ENCODE measurements around the gene UGT1A3.
"Not testable (repeated sequence)": the region's sequence is repeated elsewhere in the genome, so short reads cannot be mapped to it uniquely, and the experiment has no call there.

UGT1A3 gene

DNA sequence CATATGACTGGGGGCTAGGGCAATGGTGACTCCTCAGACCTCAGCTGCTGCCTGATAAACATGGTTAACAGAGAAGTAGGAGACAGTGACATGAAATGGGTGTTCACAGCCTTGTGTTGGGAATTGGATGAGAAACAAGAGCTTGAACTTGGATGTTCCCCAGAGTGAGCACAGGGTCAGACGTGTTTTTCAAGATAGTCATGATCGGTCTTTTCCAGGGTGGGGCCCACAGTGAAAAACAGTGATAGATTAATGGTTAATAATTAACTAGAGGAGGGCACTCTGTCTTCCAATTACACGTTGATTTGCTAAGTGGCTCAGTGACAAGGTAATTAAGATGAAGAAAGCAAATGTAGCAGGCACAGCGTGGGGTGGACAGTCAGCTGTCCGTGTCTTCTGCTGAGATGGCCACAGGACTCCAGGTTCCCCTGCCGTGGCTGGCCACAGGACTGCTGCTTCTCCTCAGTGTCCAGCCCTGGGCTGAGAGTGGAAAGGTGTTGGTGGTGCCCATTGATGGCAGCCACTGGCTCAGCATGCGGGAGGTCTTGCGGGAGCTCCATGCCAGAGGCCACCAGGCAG is at the start of gene UGT1A3:
UGT1A3 (plus strand) TSS at position 320 of the 579 bp plus-strand sequence; CDS start at position 405, 85 bp downstream.
- DNase-seq (ENCODE audit: low spot score), result no peak

DNA sequence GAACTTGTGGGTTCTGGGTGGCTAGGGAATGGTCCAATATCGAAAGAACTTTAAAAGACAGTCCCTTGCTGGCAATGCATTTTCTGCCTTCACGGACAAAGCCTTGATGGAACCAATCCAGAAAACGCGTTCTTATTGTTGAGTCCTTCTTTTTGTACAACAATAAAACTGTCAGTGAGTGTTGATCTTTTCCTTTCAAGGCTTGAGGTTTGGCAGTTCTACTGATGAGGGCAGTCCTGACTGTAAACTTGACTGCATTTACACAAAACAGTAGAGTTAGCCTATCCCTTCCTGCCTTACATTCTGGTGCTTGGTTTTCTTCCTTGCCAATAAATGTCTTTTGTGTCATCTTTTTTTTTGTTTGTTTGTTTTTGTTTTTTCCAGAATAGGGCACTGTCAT is 49.6 kb upstream of the UGT1A3 start:
- DNase-seq (ENCODE audit: low spot score), result no peak

DNA sequence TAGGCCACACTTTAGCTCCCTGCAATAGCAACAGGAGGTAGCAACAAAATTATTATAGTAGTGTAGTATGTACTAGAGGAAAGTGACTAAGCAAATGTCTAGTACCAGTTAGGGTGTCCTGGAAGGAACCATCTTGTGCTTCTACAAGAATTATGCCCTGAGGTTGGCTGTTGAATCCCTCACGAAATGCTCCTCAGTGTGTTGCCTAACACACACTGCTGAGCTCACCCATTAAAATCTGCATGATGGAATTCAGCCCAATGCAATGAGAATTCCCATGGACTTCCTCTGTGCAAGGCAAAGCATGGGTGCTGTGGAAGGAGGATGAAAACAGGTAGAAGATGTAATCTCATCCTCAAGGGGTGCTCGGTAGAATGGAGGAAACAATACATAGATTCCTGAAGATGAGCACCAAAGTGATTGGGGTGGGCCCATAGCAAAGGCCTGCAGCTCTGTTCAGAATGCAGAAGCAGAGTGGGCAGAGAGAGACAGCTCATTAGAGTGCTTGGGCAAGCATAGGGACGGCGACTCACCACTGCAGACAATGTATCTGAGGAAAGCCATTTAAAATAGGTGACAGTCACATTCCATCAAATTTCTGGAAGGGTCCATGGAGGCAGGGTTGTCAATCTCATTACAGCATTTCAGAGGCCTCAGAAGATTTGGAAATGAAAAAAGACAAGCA is 48.3 kb upstream of the UGT1A3 start:
- DNase-seq (ENCODE audit: low spot score), result no peak

DNA sequence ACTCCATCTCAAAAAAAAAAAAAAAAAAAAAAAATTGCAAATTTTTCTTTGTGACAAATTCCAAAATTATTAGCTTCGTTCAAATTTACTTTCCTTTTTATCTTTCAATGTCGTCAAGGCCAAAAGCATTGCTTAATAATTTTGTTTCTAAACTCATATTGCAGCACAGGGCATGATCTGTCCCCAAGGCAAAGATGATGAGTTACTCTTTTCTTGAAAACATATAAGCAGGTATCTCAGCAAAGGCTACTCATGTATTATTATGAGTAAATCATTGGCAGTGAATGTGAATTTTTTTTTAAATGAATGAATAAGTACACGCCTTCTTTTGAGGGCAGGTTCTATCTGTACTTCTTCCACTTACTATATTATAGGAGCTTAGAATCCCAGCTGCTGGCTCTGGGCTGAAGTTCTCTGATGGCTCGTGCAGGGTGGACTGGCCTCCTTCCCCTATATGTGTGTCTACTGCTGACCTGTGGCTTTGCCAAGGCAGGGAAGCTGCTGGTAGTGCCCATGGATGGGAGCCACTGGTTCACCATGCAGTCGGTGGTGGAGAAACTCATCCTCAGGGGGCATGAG is 47.2 kb upstream of the UGT1A3 start, which contains the start of gene UGT1A7:
UGT1A7 (plus strand) TSS at position 381 of the 579 bp plus-strand sequence; CDS start at position 418, 37 bp downstream.
- DNase-seq (ENCODE audit: low spot score), result no peak

DNA sequence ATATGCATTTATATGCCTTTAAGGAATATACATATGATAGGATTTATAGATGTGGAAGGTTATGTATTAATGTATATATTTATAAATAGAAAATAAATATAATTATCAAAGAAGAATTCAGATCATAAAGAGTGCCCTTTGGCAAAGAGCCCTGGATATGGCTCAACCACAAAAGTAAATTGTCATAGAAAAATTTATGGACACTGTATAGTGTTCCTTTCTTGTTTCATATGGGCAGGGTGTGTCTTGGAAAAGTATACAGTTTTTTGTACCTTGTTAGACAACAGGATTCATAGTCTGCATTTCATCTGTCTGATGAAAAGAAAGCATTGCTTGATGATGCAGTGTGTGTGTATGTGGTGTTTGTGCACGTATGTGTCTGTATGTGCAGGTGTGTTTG is 44.2 kb upstream of the UGT1A3 start:
- no peak for DNase-seq (ENCODE audit: low spot score)

DNA sequence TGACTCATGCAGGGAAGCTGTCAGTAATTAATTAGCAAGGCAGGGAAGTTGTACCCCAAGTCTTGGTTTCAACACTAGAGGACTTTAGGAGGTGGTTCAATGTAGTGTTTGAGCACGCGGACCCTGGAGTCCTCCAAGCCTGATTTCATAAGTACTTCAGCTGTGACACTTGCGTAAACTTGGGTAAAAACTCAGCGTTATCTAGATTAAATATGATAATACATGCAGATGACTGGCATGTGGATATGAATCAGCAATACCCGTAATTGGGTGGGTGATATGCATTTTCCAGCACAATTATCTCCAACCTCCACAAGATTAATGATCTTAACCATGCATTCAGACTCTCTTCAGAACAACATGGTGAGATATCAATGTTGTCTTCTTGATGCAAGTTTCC is 41.9 kb upstream of the UGT1A3 start:
- no peak for DNase-seq (ENCODE audit: low spot score)

DNA sequence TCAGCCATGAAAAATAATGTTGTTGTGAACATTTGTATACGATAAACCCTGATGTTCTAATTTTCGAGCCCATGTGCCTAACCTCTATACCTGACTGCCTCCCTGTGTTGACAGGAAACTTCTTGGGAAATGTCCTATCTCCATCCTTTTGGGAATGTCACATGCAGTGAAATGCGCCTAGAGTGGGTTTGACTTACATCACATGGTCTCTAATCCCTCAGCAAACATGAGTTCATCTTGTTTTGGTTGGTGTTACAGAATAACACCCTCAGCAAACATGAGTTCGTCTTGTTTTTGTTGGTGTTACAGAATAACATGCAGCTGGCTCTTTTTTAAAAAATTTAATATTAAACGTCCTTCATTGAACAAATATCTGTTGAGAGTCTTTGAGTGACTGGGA is 40.5 kb upstream of the UGT1A3 start:
- DNase-seq (ENCODE audit: low spot score), result no peak

DNA sequence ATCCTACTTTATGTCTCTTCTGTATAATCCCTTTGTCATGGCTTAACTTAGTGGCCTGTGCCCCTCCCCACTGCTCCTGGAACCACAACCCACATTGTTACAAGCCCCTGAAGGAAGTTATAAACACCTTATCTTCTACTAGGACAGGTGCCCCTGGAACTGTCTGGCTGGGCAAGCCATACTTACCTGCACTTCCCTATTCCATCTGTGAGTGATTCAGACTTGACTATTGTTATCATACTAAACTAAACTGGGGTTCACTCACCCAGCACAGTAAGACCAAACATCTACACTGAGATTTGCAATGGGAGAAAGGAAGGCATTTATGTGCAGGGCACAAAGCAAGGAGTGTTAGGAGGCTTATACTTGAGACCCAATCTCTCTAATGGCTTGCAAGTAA is 39.8 kb upstream of the UGT1A3 start:
- DNase-seq (ENCODE audit: low spot score), result no peak

DNA sequence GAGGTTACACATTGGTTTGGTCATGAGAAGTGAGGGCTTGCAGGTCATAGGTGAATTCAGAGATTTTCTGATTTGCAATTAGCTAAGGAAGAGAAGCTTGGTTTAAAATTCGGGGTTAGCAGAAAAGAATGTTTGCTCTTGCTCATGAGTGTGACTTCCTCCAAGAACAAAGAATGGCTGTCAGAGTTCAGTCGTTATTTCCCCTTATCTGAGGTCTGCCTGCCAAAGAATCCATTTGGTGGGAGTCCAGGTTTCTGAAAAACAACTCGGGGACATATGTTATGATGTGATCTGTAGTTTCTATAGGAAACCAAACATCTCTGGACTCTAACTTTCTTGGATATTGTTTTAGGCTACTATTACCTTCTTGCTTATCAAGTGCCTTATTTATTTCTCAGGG is 39.3 kb upstream of the UGT1A3 start:
- DNase-seq (ENCODE audit: low spot score), result no peak

DNA sequence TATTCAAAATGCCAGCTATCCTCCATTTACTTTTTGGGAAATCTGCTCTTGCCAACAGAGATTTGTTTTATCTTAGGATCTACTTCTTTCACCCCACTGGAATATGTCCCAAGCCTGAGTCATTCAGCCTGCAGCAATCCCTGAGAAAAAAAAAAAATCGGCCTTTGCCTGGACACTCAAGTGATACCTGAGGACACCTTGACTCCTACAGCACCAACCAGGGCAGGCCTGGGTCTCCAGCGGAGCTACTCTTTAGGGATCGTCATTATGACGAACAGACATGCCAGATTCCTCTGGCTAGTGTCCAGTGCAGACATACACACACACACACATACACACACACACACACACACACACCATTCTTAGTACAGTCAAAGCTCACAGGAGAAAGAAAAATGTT is 38.4 kb upstream of the UGT1A3 start:
- no peak for DNase-seq (ENCODE audit: low spot score)

DNA sequence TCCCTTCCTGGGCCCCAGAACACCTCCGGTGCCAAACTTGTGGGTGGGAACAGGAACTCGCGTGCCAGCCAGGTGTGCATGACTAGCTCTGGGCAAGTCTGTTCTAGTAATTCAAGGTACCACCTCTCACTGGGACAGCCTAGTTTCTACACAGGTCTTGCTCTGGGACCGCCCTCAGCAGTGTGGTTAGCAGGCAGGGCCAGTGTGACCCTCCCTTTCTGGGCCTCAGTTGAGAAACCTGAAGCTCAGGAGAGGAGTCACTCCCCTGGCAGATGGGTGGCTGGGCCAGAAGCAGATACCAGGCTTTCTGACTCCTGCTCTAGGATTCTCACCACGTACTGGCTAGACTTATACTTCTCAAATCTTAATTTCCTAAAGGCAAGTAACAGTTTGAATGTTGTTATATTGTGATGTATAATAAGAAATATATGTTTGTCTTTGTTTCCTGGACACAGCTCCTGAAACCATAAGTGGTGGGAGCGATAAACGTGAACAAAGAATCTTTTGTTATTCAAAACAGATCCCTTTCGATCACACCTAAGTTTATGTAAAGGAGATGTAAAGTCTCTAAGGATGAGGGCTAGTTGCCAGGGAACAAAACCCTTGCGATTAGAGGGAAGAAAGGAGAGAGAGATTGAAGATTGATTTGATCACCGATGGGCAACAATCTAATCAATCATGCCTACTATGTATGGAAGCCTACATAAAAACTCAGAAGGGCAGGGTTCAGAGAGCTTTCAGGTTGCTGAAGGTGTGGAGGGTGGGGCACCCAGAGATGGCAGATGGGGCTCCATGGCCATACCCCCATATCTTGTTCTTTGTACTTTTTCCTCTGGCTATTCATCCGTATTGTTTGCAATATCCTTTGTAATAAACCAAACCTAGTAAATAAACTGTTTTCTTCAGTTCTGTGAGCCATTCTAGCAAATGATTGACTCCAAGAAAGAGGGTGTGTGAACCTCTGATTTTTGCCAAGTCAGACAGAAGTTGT is 37.1 kb upstream of the UGT1A3 start:
- DNase-seq (ENCODE audit: low spot score), result no peak

DNA sequence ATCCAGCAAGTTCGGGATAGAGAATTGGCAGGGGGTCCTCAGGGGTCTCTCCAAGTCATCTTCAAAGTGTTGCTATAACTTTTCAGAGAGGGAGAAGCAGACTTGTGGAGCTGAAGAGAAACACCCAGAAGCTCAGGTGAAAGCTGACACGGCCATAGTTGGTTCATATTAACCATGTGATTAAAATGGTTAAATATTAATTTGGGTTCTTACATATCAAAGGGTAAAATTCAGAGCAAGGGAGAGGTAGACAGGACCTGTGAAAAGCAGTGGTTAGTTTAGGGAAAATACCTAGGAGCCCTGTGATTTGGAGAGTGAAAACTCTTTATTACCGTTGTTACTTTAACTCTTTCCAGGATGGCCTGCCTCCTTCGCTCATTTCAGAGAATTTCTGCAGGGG is 36.2 kb upstream of the UGT1A3 start, which contains the start of gene UGT1A6:
UGT1A6 (plus strand) TSS at position 243 of the 400 bp plus-strand sequence; CDS start at position 358, 115 bp downstream.
- no peak for DNase-seq (ENCODE audit: low spot score)

DNA sequence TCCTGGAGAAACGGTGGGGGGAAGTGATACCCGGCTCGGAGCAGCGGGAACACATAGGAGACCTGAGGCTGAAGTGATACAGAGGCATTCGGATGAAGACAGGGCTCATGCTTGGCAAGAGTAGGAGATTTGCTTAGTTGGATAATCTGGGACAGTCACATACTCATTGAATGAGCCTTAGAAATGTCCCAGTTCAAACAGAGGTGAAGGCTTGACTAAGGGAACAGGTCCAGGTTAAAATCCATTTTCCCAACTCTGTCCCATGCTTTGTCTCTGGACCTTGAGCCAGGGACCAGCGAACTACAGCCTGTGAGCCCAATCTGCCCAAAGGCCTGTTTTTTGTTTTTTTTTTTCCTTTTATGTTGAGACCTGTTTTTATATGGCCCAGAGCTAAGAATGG is 34.9 kb upstream of the UGT1A3 start:
- no peak for DNase-seq (ENCODE audit: low spot score)

DNA sequence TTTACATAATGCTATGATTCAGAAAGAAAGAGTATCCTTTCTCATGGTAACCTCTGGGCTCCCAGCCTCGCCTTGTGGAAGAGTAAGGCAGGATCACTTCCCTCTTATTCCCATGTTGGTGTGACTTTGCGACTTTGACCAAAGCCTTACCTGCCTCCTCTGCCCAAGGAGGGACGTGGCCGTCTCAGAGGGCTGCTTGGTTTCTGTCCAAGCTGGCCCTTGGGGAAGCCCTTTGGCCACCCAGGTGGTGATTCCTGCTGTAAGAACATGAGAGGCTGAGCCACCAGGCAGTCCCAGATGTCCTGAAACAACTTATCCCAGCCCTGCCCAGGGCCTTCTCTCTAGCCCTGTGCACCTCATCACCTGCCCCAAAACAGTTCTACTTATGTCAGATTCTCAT is 30.1 kb upstream of the UGT1A3 start:
- no peak for DNase-seq (ENCODE audit: low spot score)

DNA sequence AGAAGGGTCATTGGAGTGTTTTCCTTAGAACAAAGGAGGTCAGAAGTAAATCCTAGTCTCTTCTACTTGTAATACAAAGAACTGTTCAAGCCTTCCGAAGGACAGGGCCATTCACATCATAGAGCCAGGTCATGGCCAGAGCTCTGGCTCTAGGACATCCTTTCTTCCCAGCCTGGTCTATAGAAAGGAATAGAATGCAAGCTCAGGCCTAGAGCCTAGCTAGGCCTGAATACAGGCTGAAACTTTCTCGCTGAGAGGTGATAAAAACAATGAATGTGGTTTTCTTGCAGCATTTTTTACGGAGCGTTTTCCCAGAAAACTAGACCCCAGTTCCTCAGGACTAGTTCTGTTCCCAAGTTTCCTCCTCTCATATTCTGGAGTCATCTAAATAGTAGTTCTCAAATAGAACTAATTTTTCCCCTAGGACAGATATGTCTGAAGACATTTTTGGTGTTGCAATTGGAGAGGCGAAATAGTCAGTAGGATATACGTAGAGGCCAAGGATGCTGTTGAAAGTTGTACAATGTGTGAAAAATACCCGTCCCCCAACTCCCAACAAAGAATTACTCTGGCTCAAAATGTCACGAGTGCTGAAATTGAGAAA is 29.3 kb upstream of the UGT1A3 start:
- no peak for DNase-seq (ENCODE audit: low spot score)

DNA sequence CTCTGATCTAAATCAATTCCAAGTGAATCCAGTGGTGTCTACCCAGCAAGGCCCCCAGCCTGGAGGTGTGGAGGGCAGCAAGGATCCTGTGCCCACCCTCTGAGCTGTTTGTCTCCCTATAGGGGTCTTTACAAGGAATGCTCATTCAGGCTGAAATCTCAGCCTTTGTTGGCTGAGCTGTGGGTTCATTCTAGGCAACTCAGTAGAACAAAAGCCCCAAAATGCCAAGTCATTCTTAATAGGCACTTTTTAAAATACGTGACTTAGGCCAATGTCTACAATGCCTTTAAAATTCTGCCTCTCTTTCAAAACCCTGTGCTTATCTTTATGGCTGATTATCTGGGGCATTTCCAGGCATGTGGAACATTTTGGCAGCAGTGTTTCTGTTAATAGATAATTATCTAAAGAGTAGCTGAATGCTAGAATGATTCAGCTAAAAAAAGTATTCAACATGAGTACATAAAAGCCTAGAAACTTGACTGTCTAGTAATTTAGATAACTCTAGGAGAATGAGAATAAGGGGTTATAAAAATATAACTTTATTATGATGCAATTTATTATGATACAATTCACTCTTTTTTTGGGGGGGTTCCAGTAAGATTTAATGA is 28.7 kb upstream of the UGT1A3 start:
- no peak for DNase-seq (ENCODE audit: low spot score)

DNA sequence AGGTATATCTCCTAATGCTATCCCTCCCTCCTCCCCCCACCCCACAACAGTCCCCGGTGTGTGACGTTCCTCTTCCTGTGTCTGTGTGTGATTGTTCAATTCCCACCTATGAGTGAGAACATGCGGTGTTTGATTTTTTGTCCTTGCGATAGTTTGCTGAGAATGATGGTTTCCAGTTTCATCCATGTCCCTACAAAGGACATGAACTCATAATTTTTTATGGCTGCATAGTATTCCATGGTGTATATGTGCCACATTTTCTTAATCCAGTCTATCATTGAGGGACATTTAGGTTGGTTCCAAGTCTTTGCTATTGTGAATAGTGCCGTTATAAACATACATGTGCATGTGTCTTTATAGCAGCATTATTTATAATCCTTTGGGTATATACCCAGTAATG is 28.0 kb upstream of the UGT1A3 start:
- DNase-seq (ENCODE audit: low spot score), result not testable (repeated sequence)

DNA sequence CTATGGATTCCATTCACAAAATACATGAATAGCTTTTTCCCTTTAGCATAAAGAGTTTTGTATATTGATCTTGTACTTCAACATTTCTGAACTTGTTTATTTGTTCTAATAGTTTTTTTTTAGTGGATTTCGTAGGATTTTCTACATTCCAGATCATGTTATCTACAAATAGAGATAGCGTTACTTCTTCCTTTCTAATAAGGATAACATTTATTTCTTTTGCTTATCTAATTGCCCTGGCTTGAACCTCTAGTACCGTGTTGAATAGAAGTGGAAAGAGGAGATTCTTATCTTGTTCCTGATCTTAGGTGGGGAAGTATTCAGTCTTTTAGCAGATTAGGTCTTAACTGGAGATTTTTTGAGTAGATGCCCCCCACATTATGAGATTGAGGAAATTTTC is 26.6 kb upstream of the UGT1A3 start:
- no peak for DNase-seq (ENCODE audit: low spot score)

DNA sequence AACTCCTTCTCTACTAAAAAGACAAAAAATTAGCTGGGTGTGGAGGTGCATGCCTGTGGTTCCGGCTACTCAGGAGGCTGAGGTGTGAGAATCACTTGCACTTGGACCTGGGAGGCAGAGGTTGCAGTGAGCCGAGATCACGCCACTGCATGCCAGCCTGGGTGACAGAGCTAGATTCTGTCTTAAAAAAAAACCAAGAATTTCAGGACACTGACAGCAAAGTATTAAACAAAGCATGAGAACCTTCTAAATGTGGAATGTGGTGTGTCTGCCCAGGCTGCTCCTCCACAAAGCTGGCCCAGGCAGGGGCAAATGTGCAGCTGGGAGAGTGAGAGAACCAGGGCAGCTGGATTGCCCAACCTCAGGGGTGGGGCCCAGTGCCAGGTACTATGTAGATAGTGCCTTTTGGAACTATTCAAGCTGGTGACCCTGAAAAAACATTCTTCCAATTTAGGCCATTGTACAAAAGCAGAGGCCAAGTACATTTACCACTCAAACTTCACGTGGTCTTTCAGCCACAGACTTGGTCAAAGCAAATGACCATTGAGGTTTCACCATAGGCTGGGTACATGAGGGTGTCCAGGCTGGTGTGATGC is 22.8 kb upstream of the UGT1A3 start:
- DNase-seq (ENCODE audit: low spot score), result no peak

DNA sequence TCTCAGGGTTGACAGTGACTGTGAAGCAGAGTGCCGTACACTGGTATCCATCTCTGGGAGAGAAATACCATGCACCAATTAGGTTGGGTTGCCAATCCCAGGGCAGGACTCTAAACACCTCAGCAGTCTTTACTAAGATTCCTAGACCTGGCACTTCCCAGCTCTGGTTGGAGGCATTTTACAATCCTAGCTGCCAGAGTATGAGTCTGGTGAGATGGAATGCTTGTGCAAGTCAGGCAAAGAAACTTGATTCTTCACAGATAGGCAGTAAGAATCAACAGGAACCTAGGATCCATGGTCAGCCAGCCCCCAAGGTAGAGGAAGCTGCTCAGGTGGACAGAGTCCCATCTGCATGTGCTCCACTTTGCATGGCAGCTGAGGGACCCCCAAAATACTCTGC is 22.1 kb upstream of the UGT1A3 start:
- no peak for DNase-seq (ENCODE audit: low spot score)
